ENCODE data around the gene FIZ1.

Gene FIZ1

GRCh38 chr19:55554741-55555152, 44.6 kb downstream of the FIZ1 start:
- H3K27me3 Mint-ChIP-seq (ENCODE audit: low read depth): peaks cover 27% of the 10 kb centered on the region

GRCh38 chr19:55554302-55554701, 45.0 kb downstream of the FIZ1 start:
- H3K27ac Mint-ChIP-seq: no peak overlapping the region
- no peaks in the 10 kb centered on the region for H3K36me3 Mint-ChIP-seq (ENCODE audit: low read depth)
- peaks cover 30% of the 10 kb centered on the region for H3K27me3 Mint-ChIP-seq (ENCODE audit: low read depth)
- peaks cover 19% of the 10 kb centered on the region for H3K4me1 Mint-ChIP-seq
- TF ChIP-seq, protein P1, sequence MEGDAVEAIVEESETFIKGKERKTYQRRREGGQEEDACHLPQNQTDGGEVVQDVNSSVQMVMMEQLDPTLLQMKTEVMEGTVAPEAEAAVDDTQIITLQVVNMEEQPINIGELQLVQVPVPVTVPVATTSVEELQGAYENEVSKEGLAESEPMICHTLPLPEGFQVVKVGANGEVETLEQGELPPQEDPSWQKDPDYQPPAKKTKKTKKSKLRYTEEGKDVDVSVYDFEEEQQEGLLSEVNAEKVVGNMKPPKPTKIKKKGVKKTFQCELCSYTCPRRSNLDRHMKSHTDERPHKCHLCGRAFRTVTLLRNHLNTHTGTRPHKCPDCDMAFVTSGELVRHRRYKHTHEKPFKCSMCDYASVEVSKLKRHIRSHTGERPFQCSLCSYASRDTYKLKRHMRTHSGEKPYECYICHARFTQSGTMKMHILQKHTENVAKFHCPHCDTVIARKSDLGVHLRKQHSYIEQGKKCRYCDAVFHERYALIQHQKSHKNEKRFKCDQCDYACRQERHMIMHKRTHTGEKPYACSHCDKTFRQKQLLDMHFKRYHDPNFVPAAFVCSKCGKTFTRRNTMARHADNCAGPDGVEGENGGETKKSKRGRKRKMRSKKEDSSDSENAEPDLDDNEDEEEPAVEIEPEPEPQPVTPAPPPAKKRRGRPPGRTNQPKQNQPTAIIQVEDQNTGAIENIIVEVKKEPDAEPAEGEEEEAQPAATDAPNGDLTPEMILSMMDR (IDR thresholded peaks at IDR 0.05; ENCODE audit: unreplicated experiment in 3 of 3): no peak
- H3K4me3 Mint-ChIP-seq: no peak overlapping the region
- no peaks in the 10 kb centered on the region for H3K9me3 Mint-ChIP-seq

More at GRCh38 chr19:55554741-55555152, 44.6 kb downstream of the FIZ1 start:
- TF ChIP-seq, protein P1 (IDR thresholded peaks at IDR 0.05; ENCODE audit: unreplicated experiment in 3 of 3): no peak
- Mint-ChIP-seq H3K4me3 (no peak overlapping the region), H3K27ac (peak overlapping the region in 1 of 3 experiments; percentile 29), H3K4me1 (peaks cover 14% of the 10 kb centered on the region), H3K9me3 (no peaks in the 10 kb centered on the region), H3K36me3 (ENCODE audit: low read depth) (no peaks in the 10 kb centered on the region)

- Mint-ChIP-seq H3K4me3 (no peak overlapping the region), H3K4me1 (peaks cover 19% of the 10 kb centered on the region), H3K27ac (peak overlapping the region in 1 of 3 experiments; percentile 15), H3K36me3 (ENCODE audit: low read depth) (no peaks in the 10 kb centered on the region), H3K27me3 (ENCODE audit: low read depth) (peaks cover 30% of the 10 kb centered on the region), H3K9me3 (no peaks in the 10 kb centered on the region)
- TF ChIP-seq, protein P1 (IDR thresholded peaks at IDR 0.05; ENCODE audit: unreplicated experiment in 3 of 3): no peak
These were observed 45.8 kb downstream of the FIZ1 start for GRCh38 chr19:55553217-55554182.

DNA sequence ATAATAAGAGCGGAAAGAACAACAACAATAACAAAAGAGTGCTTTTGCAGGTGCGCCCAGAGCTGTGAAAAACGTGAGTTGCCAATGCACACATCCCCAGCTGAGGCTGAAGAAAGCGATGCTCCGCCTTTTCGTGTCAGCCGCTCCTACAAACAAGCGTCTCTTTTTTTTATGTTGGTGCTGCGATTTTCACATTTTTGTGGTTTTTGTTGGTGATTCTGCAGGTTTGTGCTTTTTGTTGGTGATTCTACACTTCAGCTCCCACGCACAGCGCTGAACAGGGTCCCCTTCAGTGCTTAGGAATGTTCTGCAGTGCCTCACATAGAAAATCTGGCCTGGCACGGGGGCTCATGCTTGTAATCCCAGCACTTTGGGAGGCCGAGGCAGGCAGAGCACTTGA, 46.7 kb downstream of the FIZ1 start:
- TF ChIP-seq, protein P1 (IDR thresholded peaks at IDR 0.05; ENCODE audit: unreplicated experiment in 3 of 3): no peak
- Mint-ChIP-seq H3K9me3 (no peaks in the 10 kb centered on the region), H3K27ac (peak overlapping the region in 2 of 3 experiments; percentile 15 to 69), H3K4me1 (peaks cover 25% of the 10 kb centered on the region), H3K27me3 (ENCODE audit: low read depth) (peaks cover 37% of the 10 kb centered on the region), H3K4me3 (no peak overlapping the region), H3K36me3 (ENCODE audit: low read depth) (no peaks in the 10 kb centered on the region)

DNA sequence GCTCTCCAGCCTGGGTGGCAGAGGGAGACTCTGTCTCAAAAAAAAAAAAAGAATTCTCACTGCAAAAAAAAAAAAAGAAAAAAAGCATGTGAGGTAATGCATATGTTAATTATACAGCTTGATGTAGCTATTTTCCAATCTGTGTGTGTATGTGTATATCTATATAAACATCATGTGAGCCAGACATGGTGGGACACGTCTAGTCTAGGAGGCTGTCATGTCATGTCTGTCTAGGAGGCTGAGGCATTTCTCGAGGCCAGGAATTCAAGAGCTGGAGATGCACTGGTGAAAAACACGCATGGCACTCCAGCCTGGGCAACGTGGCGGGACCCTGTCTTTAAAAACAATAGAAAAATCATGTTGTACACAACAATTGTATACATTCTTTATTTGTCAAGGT, 47.1 kb downstream of the FIZ1 start:
- peak overlapping the region in 1 of 3 experiments; percentile 10 for H3K4me3 Mint-ChIP-seq
- peaks cover 29% of the 10 kb centered on the region for H3K4me1 Mint-ChIP-seq

More for the DNA sequence above, 47.1 kb downstream of the FIZ1 start:
- no peaks in the 10 kb centered on the region for H3K9me3 Mint-ChIP-seq
- no peaks in the 10 kb centered on the region for H3K36me3 Mint-ChIP-seq (ENCODE audit: low read depth)
- TF ChIP-seq, protein P1 (IDR thresholded peaks at IDR 0.05; ENCODE audit: unreplicated experiment in 3 of 3): no peak
- H3K27me3 Mint-ChIP-seq (ENCODE audit: low read depth): peaks cover 37% of the 10 kb centered on the region
- peak overlapping the region in 2 of 3 experiments; percentile 21 to 69 for H3K27ac Mint-ChIP-seq
